Right atrium auricular region (tissue), 2 donors: ENCODE data around the gene PROKR2. TPM values are rescaled to one million over a fixed set of nuclear protein-coding genes. Genes with fewer than 3 reads are reported as not detected.

Experiments
- DNase-seq: peaks from one replicate; pipeline ENCODE4 v3.0.0-alpha.2; 2019; ENCODE audit warnings: low spot score
- H3K27ac ChIP-seq, 2 donors: fragments of 200-600 bp; sonication (generic); 1 replicate in 1 of 2; 2 replicates in 1 of 2; pipeline ENCODE4 v1.5.1; 2016 to 2019
- H3K27me3 ChIP-seq, 2 donors: fragments of 200-600 bp; sonication (generic); one replicate each; pipeline versions ENCODE4 v1.5.1 to v1.6.0; 2017 to 2019
- H3K36me3 ChIP-seq: fragments of 200-600 bp; sonication (generic); one replicate; pipeline ENCODE4 v1.5.1; 2016
- H3K4me1 ChIP-seq, 2 donors: fragments of 200-600 bp; sonication (generic); one replicate each; pipeline versions ENCODE4 v1.5.1 to v1.6.0; 2017 to 2019
- H3K4me3 ChIP-seq, 2 donors: fragments of 200-600 bp; sonication (generic); 1 replicate in 1 of 2; 2 replicates in 1 of 2; pipeline ENCODE4 v1.5.1; 2017 to 2019; ENCODE audit warnings: mild to moderate bottlenecking in 1 of 2, moderate library complexity in 1 of 2
- H3K9me3 ChIP-seq, 2 donors: fragments of 200-600 bp; sonication (generic); one replicate each; pipeline ENCODE4 v1.5.1; 2019
- CTCF ChIP-seq, 2 donors: fragments of 200-600 bp; sonication (generic); IDR thresholded peaks; one replicate each; pipeline ENCODE4 v1.5.1; 2019; ENCODE audit warnings: antibody characterized with exemption in 2 of 2
- total RNA-seq, 2 donors: library from RNA; depleted of rRNA; stranded (reverse); fragments of >200 nt; gene quantifications; one replicate each; pipeline ENCODE4 v1.1.0, GENCODE V29; 2016

The PROKR2 gene
- total RNA-seq = not detected

GRCh38 chr20:5316188-5317158 is at the start of gene PROKR2:
PROKR2 (minus strand) TSS chr20:5316954; CDS start chr20:5314369, 2,585 bp downstream.
- Histone ChIP-seq H3K4me3 (peak within 1 kb of the TSS in 1 of 2 donors; percentile 2), H3K9me3 (no peaks in the 10 kb centered on the region), H3K27me3 (peaks cover 0 to 18% of the 10 kb centered on the region in 2 donors), H3K27ac (no peak within 1 kb of the TSS), H3K36me3 (no peaks in the 10 kb centered on the region), H3K4me1 (peaks cover 0 to 13% of the 10 kb centered on the region in 2 donors)
- no peak for DNase-seq
- TF ChIP-seq CTCF (IDR thresholded peaks at IDR 0.05) = no peak

- DNase-seq = no peak
- Histone ChIP-seq H3K36me3 (no peaks in the 10 kb centered on the region), H3K4me3 (no peak overlapping the region), H3K9me3 (no peaks in the 10 kb centered on the region), H3K27me3 (no peaks in the 10 kb centered on the region), H3K27ac (no peak overlapping the region), H3K4me1 (no peaks in the 10 kb centered on the region)
- TF ChIP-seq CTCF (IDR thresholded peaks at IDR 0.05) = no peak
Observed at GRCh38 chr20:5364997-5365597, 48.3 kb upstream of the PROKR2 start.

- peaks cover 0 to 6% of the 10 kb centered on the region in 2 donors for H3K9me3 ChIP-seq
- no peak for TF ChIP-seq CTCF (IDR thresholded peaks at IDR 0.05)
- no peak for DNase-seq
- H3K4me1 ChIP-seq = no peaks in the 10 kb centered on the region
- no peak overlapping the region for H3K27ac ChIP-seq
- no peaks in the 10 kb centered on the region for H3K36me3 ChIP-seq
- H3K4me3 ChIP-seq = no peak overlapping the region
- H3K27me3 ChIP-seq = no peaks in the 10 kb centered on the region
Observed at GRCh38 chr20:5364136-5364821, 47.5 kb upstream of the PROKR2 start.

GRCh38 chr20:5362771-5363170 is 46.0 kb upstream of the PROKR2 start:
- no peaks in the 10 kb centered on the region for H3K4me1 ChIP-seq
- no peak overlapping the region for H3K27ac ChIP-seq
- no peak for TF ChIP-seq CTCF (IDR thresholded peaks at IDR 0.05)
- H3K4me3 ChIP-seq = no peak overlapping the region
- no peaks in the 10 kb centered on the region for H3K27me3 ChIP-seq
- DNase-seq = no peak
- H3K36me3 ChIP-seq = no peaks in the 10 kb centered on the region
- peaks cover 0 to 6% of the 10 kb centered on the region in 2 donors for H3K9me3 ChIP-seq

- peaks cover 0 to 6% of the 10 kb centered on the region in 2 donors for H3K9me3 ChIP-seq
- TF ChIP-seq CTCF (IDR thresholded peaks at IDR 0.05) = no peak
- H3K27ac ChIP-seq = no peak overlapping the region
Observed at GRCh38 chr20:5361176-5361575, 44.4 kb upstream of the PROKR2 start.

More at GRCh38 chr20:5361176-5361575, 44.4 kb upstream of the PROKR2 start:
- Histone ChIP-seq H3K36me3 (no peaks in the 10 kb centered on the region), H3K27me3 (no peaks in the 10 kb centered on the region), H3K4me3 (no peak overlapping the region), H3K4me1 (no peaks in the 10 kb centered on the region)
- DNase-seq = no peak
